Parathyroid adenoma (tissue), 2 donors: Measurements from ENCODE around the gene ABHD5.

Source experiments
- H2AFZ ChIP-seq: fragments of 300-600 bp; sonication (generic); one replicate; pipeline ENCODE4 v1.7.0; 2017; ENCODE audit warnings: antibody characterized with exemption, mild to moderate bottlenecking
- H3K27ac ChIP-seq: fragments of 300-600 bp; sonication (generic); one replicate; pipeline ENCODE4 v1.7.0; 2017
- H3K27me3 ChIP-seq: fragments of 300-600 bp; sonication (generic); one replicate; pipeline ENCODE4 v1.7.0; 2017; ENCODE audit warnings: low read length; ENCODE audit not compliant: control insufficient read depth, insufficient read depth
- H3K36me3 ChIP-seq: fragments of 300-600 bp; sonication (generic); one replicate; pipeline ENCODE4 v1.7.0; 2017; ENCODE audit warnings: low read length; ENCODE audit not compliant: control insufficient read depth, insufficient read depth
- H3K4me1 ChIP-seq: fragments of 300-600 bp; sonication (generic); one replicate; pipeline ENCODE4 v1.7.0; 2017; ENCODE audit warnings: control low read depth
- H3K4me2 ChIP-seq: fragments of 300-600 bp; sonication (generic); one replicate; pipeline ENCODE4 v1.7.0; 2017; ENCODE audit warnings: low read length
- H3K4me3 ChIP-seq: fragments of 300-600 bp; sonication (generic); one replicate; pipeline ENCODE4 v1.7.0; 2017; ENCODE audit warnings: low read depth, low read length
- H3K79me2 ChIP-seq: fragments of 300-600 bp; sonication (generic); one replicate; pipeline ENCODE4 v1.7.0; 2017; ENCODE audit warnings: control low read depth
- H3K9ac ChIP-seq: fragments of 300-600 bp; sonication (generic); one replicate; pipeline ENCODE4 v1.7.0; 2017; ENCODE audit warnings: mild to moderate bottlenecking
- H3K9me3 ChIP-seq: fragments of 300-600 bp; sonication (generic); one replicate; pipeline ENCODE4 v1.7.0; 2017; ENCODE audit warnings: low read length; ENCODE audit not compliant: control insufficient read depth
- CTCF ChIP-seq: fragments of 300-600 bp; sonication (generic); IDR thresholded peaks from one replicate; pipeline ENCODE4 v1.7.0; 2017; ENCODE audit warnings: antibody characterized with exemption, mild to moderate bottlenecking
- donor health status: primary hyperparathyroidism.

ABHD5 gene

GRCh38 chr3:43773273-43774094, 82.7 kb downstream of the ABHD5 start:
- Histone ChIP-seq H3K9ac (no peak overlapping the region), H2AFZ (peak overlapping the region; percentile 50), H3K79me2 (no peaks in the 10 kb centered on the region), H3K27me3 (no peaks in the 10 kb centered on the region), H3K27ac (no peak overlapping the region), H3K4me2 (no peak overlapping the region), H3K4me1 (peaks cover 17% of the 10 kb centered on the region), H3K36me3 (no peaks in the 10 kb centered on the region), H3K9me3 (no peaks in the 10 kb centered on the region), H3K4me3 (no peak overlapping the region)
- no peak for TF ChIP-seq CTCF

GRCh38 chr3:43774799-43775198, 84.1 kb downstream of the ABHD5 start:
- H2AFZ ChIP-seq: no peak overlapping the region
- H3K4me1 ChIP-seq: peaks cover 11% of the 10 kb centered on the region
- H3K79me2 ChIP-seq: no peaks in the 10 kb centered on the region
- H3K27ac ChIP-seq: no peak overlapping the region
- no peak for TF ChIP-seq CTCF
- no peaks in the 10 kb centered on the region for H3K9me3 ChIP-seq
- no peak overlapping the region for H3K4me2 ChIP-seq
- H3K9ac ChIP-seq: no peak overlapping the region
- no peak overlapping the region for H3K4me3 ChIP-seq
- no peaks in the 10 kb centered on the region for H3K27me3 ChIP-seq
- H3K36me3 ChIP-seq: no peaks in the 10 kb centered on the region

GRCh38 chr3:43776101-43776500, 85.4 kb downstream of the ABHD5 start:
- no peak overlapping the region for H3K9ac ChIP-seq
- H3K36me3 ChIP-seq: no peaks in the 10 kb centered on the region
- H3K4me3 ChIP-seq: no peak overlapping the region
- no peak overlapping the region for H2AFZ ChIP-seq
- H3K4me1 ChIP-seq: peaks cover 3% of the 10 kb centered on the region
- H3K9me3 ChIP-seq: no peaks in the 10 kb centered on the region
- no peak overlapping the region for H3K27ac ChIP-seq
- no peak overlapping the region for H3K4me2 ChIP-seq
- H3K27me3 ChIP-seq: no peaks in the 10 kb centered on the region
- no peak for TF ChIP-seq CTCF
- H3K79me2 ChIP-seq: no peaks in the 10 kb centered on the region

- TF ChIP-seq CTCF: no peak
- Histone ChIP-seq H3K79me2 (no peaks in the 10 kb centered on the region), H3K27ac (no peak overlapping the region), H3K9ac (no peak overlapping the region), H3K36me3 (no peaks in the 10 kb centered on the region), H2AFZ (no peak overlapping the region), H3K4me2 (no peak overlapping the region), H3K4me1 (peaks cover 3% of the 10 kb centered on the region), H3K9me3 (no peaks in the 10 kb centered on the region), H3K4me3 (no peak overlapping the region), H3K27me3 (no peaks in the 10 kb centered on the region)
Observed at GRCh38 chr3:43779850-43780249, 89.1 kb downstream of the ABHD5 start.

GRCh38 chr3:43782541-43782940, 91.8 kb downstream of the ABHD5 start:
- H3K27me3 ChIP-seq: no peaks in the 10 kb centered on the region
- H2AFZ ChIP-seq: no peak overlapping the region
- H3K4me3 ChIP-seq: no peak overlapping the region
- H3K36me3 ChIP-seq: no peaks in the 10 kb centered on the region
- H3K9ac ChIP-seq: no peak overlapping the region
- H3K79me2 ChIP-seq: no peaks in the 10 kb centered on the region
- no peak overlapping the region for H3K4me2 ChIP-seq
- H3K4me1 ChIP-seq: no peaks in the 10 kb centered on the region
- no peaks in the 10 kb centered on the region for H3K9me3 ChIP-seq
- H3K27ac ChIP-seq: no peak overlapping the region
- no peak for TF ChIP-seq CTCF
